Sigmoid colon (tissue), 7 donors: ENCODE results near the gene MARS1. TPM values are rescaled to one million over a fixed set of nuclear protein-coding genes. Genes with fewer than 3 reads are reported as not detected.

Experiments used
- DNase-seq: peaks from one replicate; pipeline ENCODE4 v3.0.0-alpha.2; 2019
- H3K27ac ChIP-seq, 4 donors: fragments of 200-600 bp; sonication (generic); one replicate each; pipeline ENCODE4 v1.5.1; 2016 to 2019; ENCODE audit warnings: mild to moderate bottlenecking in 1 of 4
- H3K27me3 ChIP-seq, 3 donors: fragments of 200-600 bp; sonication (generic); one replicate each; pipeline ENCODE4 v1.5.1; 2019; ENCODE audit warnings: mild to moderate bottlenecking in 1 of 3
- H3K36me3 ChIP-seq, 4 donors: fragments of 200-600 bp; sonication (generic); one replicate each; pipeline ENCODE4 v1.5.1; 2016 to 2019
- H3K4me1 ChIP-seq, 4 donors: fragments of 200-600 bp; sonication (generic); one replicate each; pipeline ENCODE4 v1.5.1; 2017 to 2019
- H3K4me3 ChIP-seq, 4 donors: fragments of 200-600 bp; sonication (generic); one replicate each; pipeline ENCODE4 v1.5.1; 2017 to 2019; ENCODE audit warnings: mild to moderate bottlenecking in 2 of 4, moderate library complexity in 1 of 4
- H3K9me3 ChIP-seq, 4 donors: fragments of 200-600 bp in 3 of 4; sonication (generic) in 3 of 4; one replicate each; pipeline versions ENCODE4 v1.5.1 to v1.6.1; 2013 to 2019
- CTCF ChIP-seq, 4 experiments: fragments of 450-650 bp in 3 of 4; fragments of 200-600 bp in 1 of 4; IDR thresholded peaks; one replicate each; pipeline ENCODE4 v1.5.1; 2016 to 2019; ENCODE audit warnings: antibody characterized with exemption in 4 of 4, mild to moderate bottlenecking in 3 of 4, moderate library complexity in 2 of 4
- EP300 ChIP-seq, 4 donors: sonication (generic); formaldehyde crosslinking; IDR thresholded peaks; one replicate each; pipeline ENCODE4 v1.6.1; 2017; ENCODE audit warnings: antibody characterized with exemption in 4 of 4
- POLR2A ChIP-seq, 2 donors: fragments of 450-650 bp; IDR thresholded peaks; one replicate each; pipeline ENCODE4 v1.6.1; 2016; ENCODE audit warnings: antibody characterized with exemption in 2 of 2, mild to moderate bottlenecking in 2 of 2, moderate library complexity in 2 of 2
- POLR2AphosphoS5 ChIP-seq, 4 donors: sonication (generic); formaldehyde crosslinking; IDR thresholded peaks; one replicate each; pipeline ENCODE4 v1.6.1; 2017; ENCODE audit warnings: antibody characterized with exemption in 4 of 4
- WGBS, 2 donors: extraction: QIAGEN DNeasy Blood & Tissue Kit; methylation state at CpG; one replicate each; pipeline ENCODE4 v1.1.7; 2013; 5-methylcytosine and 5-hydroxymethylcytosine counted together
- intact Hi-C: fragments of 100-400 bp; cut with DNase I; formaldehyde crosslinking; loops from one replicate; pipeline ENCODE4 v1.15.1; 2023
- polyA plus RNA-seq, 3 donors: library from polyadenylated mRNA; stranded (reverse); fragments of 200-250 nt; gene quantifications; one replicate each; pipeline ENCODE4 v1.2.3, GENCODE V29; 2013
- total RNA-seq, 4 donors: library from RNA; depleted of rRNA; stranded (reverse); fragments of >200 nt; gene quantifications; one replicate each; pipeline ENCODE4 v1.1.0, GENCODE V29; 2016
- donor health status: healthy with polysubstance abuse.
- donor health status: Bipolar disorder and iron deficiency.
- donor health status: healthy.

The MARS1 gene
- total and polyA plus RNA-seq, 7 donors: 22.9 to 86.2 (median 51.5) TPM

- no peak for DNase-seq
- peaks cover 0 to under 1% (median 0%) of the 10 kb centered on the region in 4 donors for H3K36me3 ChIP-seq
- no peak for TF ChIP-seq CTCF (IDR thresholded peaks at IDR 0.05)
- no peak for TF ChIP-seq POLR2A (IDR thresholded peaks at IDR 0.05)
- no peak for TF ChIP-seq POLR2AphosphoS5 (IDR thresholded peaks at IDR 0.05)
- TF ChIP-seq EP300 (IDR thresholded peaks at IDR 0.05): no peak
- H3K9me3 ChIP-seq: no peaks in the 10 kb centered on the region
- H3K27ac ChIP-seq: peak overlapping the region; percentile 92 to 97 (median 96)
- peaks cover 5 to 23% (median 22%) of the 10 kb centered on the region in 3 donors for H3K27me3 ChIP-seq
- peak overlapping the region in 3 of 4 donors; percentile 88 to 99 (median 96) for H3K4me3 ChIP-seq
- H3K4me1 ChIP-seq: peaks cover 0 to 41% (median 32%) of the 10 kb centered on the region in 4 donors
- 18 to 19% methylated on average over 9 of the region's 9 CpGs for WGBS, 2 donors
- intact Hi-C loops: loop anchor here (2.0 to 5.0 kb wide), 4 partner anchors 27 to 145 kb away; partner anchors contain the start of gene DDIT3
These were observed 59.6 kb downstream of the MARS1 start for GRCh38 chr12:57547288-57548012.

GRCh38 chr12:57548013-57548315 lies 60.1 kb downstream of the MARS1 start:
- intact Hi-C loops: loop anchor here (5.0 kb wide), 1 partner anchor 59 kb away; no protein-coding TSS in a partner anchor
- H3K27me3 ChIP-seq: peaks cover 5 to 23% (median 22%) of the 10 kb centered on the region in 3 donors
- H3K27ac ChIP-seq: no peak overlapping the region
- no peaks in the 10 kb centered on the region for H3K9me3 ChIP-seq
- TF ChIP-seq CTCF (IDR thresholded peaks at IDR 0.05): no peak
- no peak for TF ChIP-seq POLR2A (IDR thresholded peaks at IDR 0.05)
- TF ChIP-seq POLR2AphosphoS5 (IDR thresholded peaks at IDR 0.05): no peak
- TF ChIP-seq EP300 (IDR thresholded peaks at IDR 0.05): no peak
- H3K36me3 ChIP-seq: no peaks in the 10 kb centered on the region
- no peak overlapping the region for H3K4me3 ChIP-seq
- peaks cover 0 to 41% (median 32%) of the 10 kb centered on the region in 4 donors for H3K4me1 ChIP-seq
- no peak for DNase-seq
- 95 to 96% methylated on average over 2 of the region's 2 CpGs for WGBS, 2 donors

GRCh38 chr12:57548488-57548887 lies 60.6 kb downstream of the MARS1 start:
- no peaks in the 10 kb centered on the region for H3K36me3 ChIP-seq
- H3K27me3 ChIP-seq: peaks cover 5 to 23% (median 22%) of the 10 kb centered on the region in 3 donors
- TF ChIP-seq EP300 (IDR thresholded peaks at IDR 0.05): no peak
- TF ChIP-seq POLR2A (IDR thresholded peaks at IDR 0.05): no peak
- TF ChIP-seq POLR2AphosphoS5 (IDR thresholded peaks at IDR 0.05): no peak
- no peak for TF ChIP-seq CTCF (IDR thresholded peaks at IDR 0.05)
- peaks cover 0 to 39% (median 32%) of the 10 kb centered on the region in 4 donors for H3K4me1 ChIP-seq
- H3K27ac ChIP-seq: no peak overlapping the region
- 30 to 62% methylated on average over 2 of the region's 2 CpGs for WGBS, 2 donors
- no peaks in the 10 kb centered on the region for H3K9me3 ChIP-seq
- no peak for DNase-seq
- no peak overlapping the region for H3K4me3 ChIP-seq
- intact Hi-C loops: loop anchor here (5.0 kb wide), 1 partner anchor 59 kb away; no protein-coding TSS in a partner anchor

- H3K4me3 ChIP-seq: peak overlapping the region; percentile 20 to 50 (median 44)
- 29 to 39% methylated on average over 13 of the region's 13 CpGs for WGBS, 2 donors
- H3K27me3 ChIP-seq: peaks cover 5 to 23% (median 22%) of the 10 kb centered on the region in 3 donors
- H3K36me3 ChIP-seq: no peaks in the 10 kb centered on the region
- no peaks in the 10 kb centered on the region for H3K9me3 ChIP-seq
- TF ChIP-seq POLR2A (IDR thresholded peaks at IDR 0.05) (no peak), CTCF (IDR thresholded peaks at IDR 0.05) (no peak), EP300 (IDR thresholded peaks at IDR 0.05) (no peak), POLR2AphosphoS5 (IDR thresholded peaks at IDR 0.05) (no peak)
- intact Hi-C loops: loop anchor here (5.0 kb wide), 1 partner anchor 58 kb away; no protein-coding TSS in a partner anchor
- no peak for DNase-seq
- H3K27ac ChIP-seq: no peak overlapping the region
- peaks cover 0 to 36% (median 30%) of the 10 kb centered on the region in 4 donors for H3K4me1 ChIP-seq
These were observed 61.5 kb downstream of the MARS1 start for GRCh38 chr12:57549203-57549908.
